ENCODE measurements around the gene NOTO.

DNA sequence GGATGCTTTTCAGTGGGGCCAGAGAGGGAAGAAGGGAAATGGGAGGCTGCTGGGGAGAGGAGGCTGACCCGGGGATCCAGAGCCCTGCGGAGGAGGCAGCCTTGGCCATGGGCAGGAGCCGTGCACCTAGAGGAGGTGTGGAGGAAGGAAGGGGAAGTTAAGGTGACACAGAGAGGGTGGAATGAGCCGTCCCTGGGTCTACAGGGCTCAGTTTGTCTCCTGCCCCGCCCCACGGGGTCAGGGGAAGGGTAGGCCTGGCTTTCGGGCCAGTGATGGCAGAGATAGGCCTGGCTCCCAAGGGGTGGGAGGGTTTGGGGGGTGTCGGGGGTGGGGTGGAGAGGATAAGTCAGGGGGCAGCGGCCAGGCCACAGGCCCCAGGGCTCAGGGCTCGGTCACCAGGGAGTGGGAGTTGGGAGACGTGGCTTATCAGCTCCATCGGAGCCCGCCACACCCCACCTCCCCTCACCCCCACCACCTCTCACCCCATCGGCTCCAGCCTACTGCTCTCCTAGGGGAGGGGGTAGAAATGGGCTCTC is 39.5 kb upstream of the NOTO start:
- TF ChIP-seq POLR2A (IDR thresholded peaks at IDR 0.05; ENCODE audit: low read depth, low read length) (no peak), POLR2AphosphoS5 (IDR thresholded peaks at IDR 0.05; ENCODE audit: insufficient read depth, low read depth, low read length) (no peak), EZH2 (IDR thresholded peaks at IDR 0.05; ENCODE audit: borderline replicate concordance, low read depth, low read length, severe bottlenecking) (no peak), MYC (IDR thresholded peaks at IDR 0.05; ENCODE audit: low read depth, low read length) (no peak), FOS (IDR thresholded peaks at IDR 0.05; ENCODE audit: borderline replicate concordance, insufficient read depth, low read length) (no peak), GATA2 (IDR thresholded peaks at IDR 0.05; ENCODE audit: insufficient read depth, insufficient read length, low read depth, low read length) (no peak), JUN (IDR thresholded peaks at IDR 0.05; ENCODE audit: borderline replicate concordance, insufficient read depth, insufficient read length, low read depth) (no peak)
- TF ChIP-seq, protein P1, sequence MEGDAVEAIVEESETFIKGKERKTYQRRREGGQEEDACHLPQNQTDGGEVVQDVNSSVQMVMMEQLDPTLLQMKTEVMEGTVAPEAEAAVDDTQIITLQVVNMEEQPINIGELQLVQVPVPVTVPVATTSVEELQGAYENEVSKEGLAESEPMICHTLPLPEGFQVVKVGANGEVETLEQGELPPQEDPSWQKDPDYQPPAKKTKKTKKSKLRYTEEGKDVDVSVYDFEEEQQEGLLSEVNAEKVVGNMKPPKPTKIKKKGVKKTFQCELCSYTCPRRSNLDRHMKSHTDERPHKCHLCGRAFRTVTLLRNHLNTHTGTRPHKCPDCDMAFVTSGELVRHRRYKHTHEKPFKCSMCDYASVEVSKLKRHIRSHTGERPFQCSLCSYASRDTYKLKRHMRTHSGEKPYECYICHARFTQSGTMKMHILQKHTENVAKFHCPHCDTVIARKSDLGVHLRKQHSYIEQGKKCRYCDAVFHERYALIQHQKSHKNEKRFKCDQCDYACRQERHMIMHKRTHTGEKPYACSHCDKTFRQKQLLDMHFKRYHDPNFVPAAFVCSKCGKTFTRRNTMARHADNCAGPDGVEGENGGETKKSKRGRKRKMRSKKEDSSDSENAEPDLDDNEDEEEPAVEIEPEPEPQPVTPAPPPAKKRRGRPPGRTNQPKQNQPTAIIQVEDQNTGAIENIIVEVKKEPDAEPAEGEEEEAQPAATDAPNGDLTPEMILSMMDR (IDR thresholded peaks at IDR 0.05; ENCODE audit: extremely low read depth in 1 of 2, insufficient read depth in 1 of 2, low read depth in 1 of 2, low read length in 2 of 2), result no peak
- TF ChIP-seq, protein P2, sequence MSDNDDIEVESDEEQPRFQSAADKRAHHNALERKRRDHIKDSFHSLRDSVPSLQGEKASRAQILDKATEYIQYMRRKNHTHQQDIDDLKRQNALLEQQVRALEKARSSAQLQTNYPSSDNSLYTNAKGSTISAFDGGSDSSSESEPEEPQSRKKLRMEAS (IDR thresholded peaks at IDR 0.05; ENCODE audit: insufficient read depth, insufficient read length), result no peak

Data from endothelial cell of umbilical vein (primary cell).